NCI-H1694 treated with DMSO at 0.1 percent for 48 hours (cell line): ENCODE data around the gene RASA3.
A peak's percentile ranks its signal among the peaks of the same experiment; 100 is the strongest.

Experiments used
- DNase-seq: peaks from one replicate; lab custom pipeline; 2025; lab: John Stamatoyannopoulos, UW

Gene RASA3

GRCh38 chr13:113936166-113936965 is 196.1 kb downstream of the RASA3 start:
- no peak for DNase-seq

GRCh38 chr13:113935001-113935844 is 197.2 kb downstream of the RASA3 start:
- no peak for DNase-seq

GRCh38 chr13:113934576-113934975 is 197.8 kb downstream of the RASA3 start:
- no peak for DNase-seq

GRCh38 chr13:113933901-113934300 is 198.5 kb downstream of the RASA3 start:
- DNase-seq, result no peak

GRCh38 chr13:113931841-113932459 is 200.5 kb downstream of the RASA3 start:
- DNase-seq, result no peak

- DNase-seq, result no peak
Measured at GRCh38 chr13:113930671-113931637, 201.5 kb downstream of the RASA3 start.

GRCh38 chr13:113929628-113930615 is 202.5 kb downstream of the RASA3 start:
- DNase-seq, result peak; percentile 2

GRCh38 chr13:113928685-113929627 is 203.5 kb downstream of the RASA3 start:
- DNase-seq, result no peak
